HepG2 (cell line): ENCODE measurements around the gene SDC3. TPM values are rescaled to one million over a fixed set of nuclear protein-coding genes. Genes with fewer than 3 reads are reported as not detected.

Experiments used
- ATF4 ChIP-seq, 2 experiments: fragments of 450-650 bp in 1 of 2; sonication (generic) in 1 of 2; formaldehyde crosslinking; IDR thresholded peaks; 2 replicates each; pipeline versions ENCODE4 v1.5.0 to v1.8.0; 2020 to 2022; ENCODE audit warnings: mild to moderate bottlenecking in 1 of 2, missing genetic modification reagents in 1 of 2
- CREB1 ChIP-seq, 2 experiments: fragments of 450-650 bp in 1 of 2; IDR thresholded peaks; 2 replicates each; pipeline ENCODE4 v1.6.1; 2016 to 2017; ENCODE audit warnings: control low read depth in 1 of 2, mild to moderate bottlenecking in 1 of 2, missing compliant biosample characterization in 1 of 2, missing genetic modification characterization in 1 of 2
- ESRRA ChIP-seq: sonication (generic); formaldehyde crosslinking; IDR thresholded peaks from 2 replicates; pipeline ENCODE4 v1.5.1; 2020; ENCODE audit warnings: mild to moderate bottlenecking, low read depth, missing genetic modification reagents
- HMG20B ChIP-seq: conservative IDR thresholded peaks from 2 replicates; pipeline ENCODE4 v1.6.1; 2016; ENCODE audit warnings: missing genetic modification reagents, missing compliant biosample characterization
- HMGA1 ChIP-seq: sonication (generic); formaldehyde crosslinking; conservative IDR thresholded peaks from 2 replicates; pipeline ENCODE4 v1.4.0; 2020; ENCODE audit warnings: missing genetic modification reagents
- MLXIP ChIP-seq: sonication (generic); formaldehyde crosslinking; IDR thresholded peaks from 2 replicates; pipeline ENCODE4 v1.9.0; 2021; ENCODE audit warnings: missing genetic modification reagents, borderline replicate concordance
- MTF1 ChIP-seq: sonication (generic); formaldehyde crosslinking; IDR thresholded peaks from 2 replicates; pipeline ENCODE4 v1.5.0; 2020; ENCODE audit warnings: missing genetic modification reagents
- PHF20 ChIP-seq: sonication (generic); formaldehyde crosslinking; IDR thresholded peaks from 2 replicates; pipeline ENCODE4 v1.5.0; 2020; ENCODE audit warnings: mild to moderate bottlenecking, missing genetic modification reagents
- STAG1 ChIP-seq: sonication (generic); formaldehyde crosslinking; IDR thresholded peaks from 2 replicates; pipeline ENCODE4 v1.4.0; 2020; ENCODE audit warnings: missing genetic modification reagents
- YEATS2 ChIP-seq: sonication (generic); formaldehyde crosslinking; IDR thresholded peaks from 2 replicates; pipeline ENCODE4 v1.4.0; 2020; ENCODE audit warnings: missing genetic modification reagents, borderline replicate concordance
- ZBTB26 ChIP-seq: IDR thresholded peaks from 2 replicates; pipeline ENCODE4 v1.6.1; 2016; ENCODE audit warnings: missing compliant biosample characterization, missing genetic modification reagents, borderline replicate concordance
- ZNF10 ChIP-seq: sonication (generic); formaldehyde crosslinking; IDR thresholded peaks from 2 replicates; pipeline ENCODE4 v1.4.0; 2020; ENCODE audit warnings: mild to moderate bottlenecking, low read depth, missing genetic modification reagents, borderline replicate concordance
- ZNF468 ChIP-seq: sonication (generic); formaldehyde crosslinking; IDR thresholded peaks from 2 replicates; pipeline ENCODE4 v1.8.0; 2022; ENCODE audit warnings: mild to moderate bottlenecking, moderate library complexity, missing genetic modification reagents
- ZNF597 ChIP-seq: sonication (generic); formaldehyde crosslinking; IDR thresholded peaks from 2 replicates; pipeline ENCODE4 v1.5.0; 2020; ENCODE audit warnings: missing genetic modification reagents
- ZNF670 ChIP-seq: sonication (generic); formaldehyde crosslinking; IDR thresholded peaks from 2 replicates; pipeline ENCODE4 v1.8.0; 2022; ENCODE audit warnings: mild to moderate bottlenecking, missing genetic modification reagents, borderline replicate concordance
- ZNF703 ChIP-seq: sonication (generic); formaldehyde crosslinking; IDR thresholded peaks from 2 replicates; pipeline ENCODE4 v1.5.1; 2020; ENCODE audit warnings: missing genetic modification reagents, mild to moderate bottlenecking, moderate library complexity, borderline replicate concordance
- ZNF883 ChIP-seq: sonication (generic); formaldehyde crosslinking; IDR thresholded peaks from 2 replicates; pipeline ENCODE4 v1.5.1; 2020; ENCODE audit warnings: mild to moderate bottlenecking, missing genetic modification reagents; ENCODE audit errors: not compliant biosample characterization
- polyA plus RNA-seq, 8 experiments: library from polyadenylated mRNA; depleted of rRNA in 3 of 8; stranded (reverse) in 7 of 8; unstranded in 1 of 8; fragments of >200 nt; fragmentation: Illumina TruSeq in 4 of 8; extraction: Trizol in 4 of 8; gene quantifications; 2 replicates each; pipeline versions ENCODE4 v1.2.1 to v1.2.3, GENCODE V29; 2011 to 2016; ENCODE audit warnings: low read depth in 4 of 8, missing spikeins in 1 of 8, mixed read lengths in 1 of 8; ENCODE audit not compliant: insufficient read depth in 1 of 8
- total RNA-seq, 5 experiments: library from RNA; depleted of rRNA; stranded (reverse); fragments of >200 nt; fragmentation: Illumina TruSeq; extraction: Trizol; gene quantifications; 2 replicates each; pipeline ENCODE4 v1.2.3, GENCODE V29; 2016; ENCODE audit warnings: low read depth in 1 of 5

The SDC3 gene
- total and polyA plus RNA-seq, 2 of the 13 experiments (the other 11 are each of a cell fraction or from before 2014, with no cell fraction given), result 0.49 to 0.84 TPM

GRCh38 chr1:30823969-30824735, 84.4 kb downstream of the SDC3 start (continued):
- no peak for TF ChIP-seq ZNF703 (CRISPR knock-in tag)
- no peak for TF ChIP-seq STAG1
- no peak for TF ChIP-seq PHF20
- TF ChIP-seq MTF1, result no peak
- 0 out of 2 replicates have a peak, but pooled peaks have one; percentile 19 for TF ChIP-seq ZBTB26
- no peak for TF ChIP-seq MLXIP (CRISPR knock-in tag)
- TF ChIP-seq ATF4 (CRISPR knock-in tag; IDR thresholded peaks at IDR 0.05), result no peak
- no peak for TF ChIP-seq HMGA1
- no peak for TF ChIP-seq ZNF883 (CRISPR knock-in tag)
- TF ChIP-seq YEATS2 (CRISPR knock-in tag), result no peak
- no peak for TF ChIP-seq CREB1 (IDR thresholded peaks at IDR 0.05)
- no peak for TF ChIP-seq CREB1 (CRISPR knock-in tag; IDR thresholded peaks at IDR 0.05)
- no peak for TF ChIP-seq ZNF597 (CRISPR knock-in tag)
- no peak for TF ChIP-seq ZNF10 (CRISPR knock-in tag)
- TF ChIP-seq ZNF670 (CRISPR knock-in tag), result no peak
- no peak for TF ChIP-seq ZNF468
- TF ChIP-seq HMG20B (CRISPR knock-in tag), result no peak
- no peak for TF ChIP-seq ESRRA
